Measurements from ENCODE around the gene KCNH2.

DNA sequence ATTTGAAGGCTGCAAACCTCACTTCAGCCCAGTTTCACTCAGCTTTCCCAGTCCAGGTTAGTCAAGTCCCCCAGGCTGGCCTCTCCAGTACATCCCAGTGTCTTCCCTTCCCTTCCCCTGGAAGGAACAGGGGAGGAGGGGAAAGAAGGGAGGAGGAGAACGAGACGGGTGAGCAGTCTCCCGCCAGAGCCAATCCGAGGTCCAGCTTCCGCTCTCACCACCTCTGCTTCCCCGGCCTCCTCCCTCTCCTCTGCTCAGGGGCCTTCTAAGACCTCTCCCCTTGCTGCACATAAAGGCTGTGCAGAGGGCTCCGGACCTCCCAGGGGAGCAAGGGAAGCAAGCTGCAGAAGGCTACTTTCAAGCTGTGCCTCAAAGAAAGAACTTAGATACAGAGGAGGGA is 42.1 kb upstream of the KCNH2 start:
- TF ChIP-seq EP300 (IDR thresholded peaks at IDR 0.05) (no peak), CTCF (IDR thresholded peaks at IDR 0.05) (no peak)
